HCT116 (cell line): ENCODE measurements around the gene PARG. TPM values are rescaled to one million over a fixed set of nuclear protein-coding genes. Genes with fewer than 3 reads are reported as not detected.

Source experiments
- ATAC-seq: fragments of 200-7000 bp; cut with Tn5 transposase; 2 replicates; pipeline ENCODE4 v1.9.1; 2020; ENCODE audit warnings: mild to moderate bottlenecking, moderate library complexity
- BruUV-seq: library from RNA; stranded (reverse); fragments of 400-500 nt; replicated peaks from 2 replicates; lab custom pipeline; 2021; lab: Mats Ljungman, UMichigan
- CTCF ChIA-PET: fragments of 300-600 bp; sonication (Branson Sonifier 250); formaldehyde crosslinking; loops from one replicate; lab custom pipeline; 2021; ENCODE audit warnings: antibody characterized with exemption; lab: Charles Lee
- POLR2A ChIA-PET: fragments of 300-600, 350-600 bp; sonication (Branson Sonifier 250); formaldehyde crosslinking; loops from one replicate; lab custom pipeline; 2021; ENCODE audit warnings: antibody characterized with exemption; lab: Charles Lee
- RAD21 ChIA-PET, 2 experiments: fragments of 300-600 bp; sonication (Branson Sonifier 250); formaldehyde crosslinking; loops; one replicate each; lab custom pipeline; 2023; ENCODE audit warnings: low total read pairs in 2 of 2; ENCODE audit not compliant: uncharacterized antibody in 2 of 2, unreplicated experiment in 2 of 2, low non-redundant PET in 1 of 2; lab: Charles Lee
- DNase-seq: peaks from one replicate; pipeline ENCODE4 v3.0.0-alpha.2; 2010; ENCODE audit warnings: low read depth, low spot score
- H2AFZ ChIP-seq: fragments of 200-600 bp; shearing (Covaris generic), sonication (generic); 2 replicates; pipeline ENCODE4 v1.6.1; 2017; ENCODE audit warnings: low read depth, mixed run types, mixed read lengths, antibody characterized with exemption, low read length; ENCODE audit not compliant: poor library complexity, severe bottlenecking
- H3K27ac ChIP-seq: 2 replicates; pipeline ENCODE4 v1.5.1; 2012; ENCODE audit warnings: low read depth, low read length
- H3K27me3 ChIP-seq: fragments of 200-600 bp; sonication (generic); 2 replicates; pipeline ENCODE4 v1.6.1; 2016; ENCODE audit warnings: mixed run types, low read length, mixed read lengths; ENCODE audit not compliant: insufficient read depth
- H3K36me3 ChIP-seq, 2 experiments: fragments of 200-500 bp in 1 of 2; fragments of 200-600 bp in 1 of 2; sonication (Bioruptor generic) in 1 of 2; sonication (generic) in 1 of 2; 2 replicates each; pipeline versions ENCODE4 v1.5.1 to v1.6.1; 2014 to 2016; ENCODE audit warnings: low read length in 2 of 2, inconsistent platforms in 1 of 2, mixed read lengths in 1 of 2, mixed run types in 1 of 2; ENCODE audit not compliant: insufficient read depth in 2 of 2, control insufficient read depth in 1 of 2
- H3K4me1 ChIP-seq, 2 experiments: fragments of 200-600 bp in 1 of 2; sonication (generic) in 1 of 2; 2 replicates each; pipeline versions ENCODE4 v1.5.1 to v1.6.1; 2012 to 2017; ENCODE audit warnings: low read length in 2 of 2, inconsistent platforms in 1 of 2, mild to moderate bottlenecking in 1 of 2, mixed read lengths in 1 of 2, mixed run types in 1 of 2, moderate library complexity in 1 of 2; ENCODE audit not compliant: insufficient read depth in 2 of 2, control insufficient read depth in 1 of 2
- H3K4me2 ChIP-seq: fragments of 200-600 bp; sonication (generic); 2 replicates; pipeline ENCODE4 v1.6.1; 2017; ENCODE audit warnings: mixed run types, low read length, mixed read lengths
- H3K4me3 ChIP-seq, 2 experiments: fragments of 200-600 bp in 1 of 2; sonication (generic) in 1 of 2; replicated peaks in 1 of 2; 2 replicates each; pipeline ENCODE4 v1.5.1; 2011 to 2016; ENCODE audit warnings: low read length in 2 of 2, control low read depth in 1 of 2, low read depth in 1 of 2, mild to moderate bottlenecking in 1 of 2, mixed read lengths in 1 of 2, mixed run types in 1 of 2
- H3K79me2 ChIP-seq: fragments of 200-600 bp; sonication (generic); 2 replicates; pipeline ENCODE4 v1.6.1; 2017; ENCODE audit warnings: mild to moderate bottlenecking, mixed run types, low read length, moderate library complexity, mixed read lengths; ENCODE audit not compliant: insufficient read depth
- H3K9ac ChIP-seq: fragments of 200-600 bp; sonication (generic); 2 replicates; pipeline ENCODE4 v1.6.1; 2016; ENCODE audit warnings: low read length, mixed read lengths
- H3K9me2 ChIP-seq: fragments of 200-600 bp; sonication (generic), shearing (Covaris generic); 2 replicates; pipeline ENCODE4 v1.6.1; 2017; ENCODE audit warnings: mixed run types, mild to moderate bottlenecking, moderate library complexity; ENCODE audit not compliant: insufficient read depth
- H3K9me3 ChIP-seq, 2 experiments: fragments of 200-500 bp in 1 of 2; fragments of 200-600 bp in 1 of 2; sonication (Bioruptor generic) in 1 of 2; sonication (generic) in 1 of 2; 2 replicates each; pipeline ENCODE4 v1.6.1; 2014 to 2017; ENCODE audit warnings: low read length in 2 of 2, mixed read lengths in 2 of 2, inconsistent platforms in 1 of 2, low read depth in 1 of 2, mild to moderate bottlenecking in 1 of 2, mixed run types in 1 of 2, moderate library complexity in 1 of 2; ENCODE audit not compliant: control insufficient read depth in 1 of 2, insufficient read depth in 1 of 2
- H4K20me1 ChIP-seq: fragments of 200-600 bp; sonication (generic), shearing (Covaris generic); 2 replicates; pipeline ENCODE4 v1.6.1; 2017; ENCODE audit warnings: mixed run types, mild to moderate bottlenecking, moderate library complexity; ENCODE audit not compliant: insufficient read depth
- CBX3 ChIP-seq: IDR thresholded peaks from 2 replicates; pipeline ENCODE4 v1.6.1; 2012; ENCODE audit warnings: low read depth
- CEBPB ChIP-seq: IDR thresholded peaks from 2 replicates; pipeline ENCODE4 v1.6.1; 2012; ENCODE audit warnings: low read depth
- ELF1 ChIP-seq: IDR thresholded peaks from 2 replicates; pipeline ENCODE4 v1.6.1; 2012; ENCODE audit warnings: low read depth, borderline replicate concordance
- EZH2phosphoT487 ChIP-seq: fragments of 200-600 bp; IDR thresholded peaks from 2 replicates; pipeline ENCODE4 v1.6.1; 2018; ENCODE audit warnings: antibody characterized with exemption, borderline replicate concordance
- FOSL1 ChIP-seq: IDR thresholded peaks from 2 replicates; pipeline ENCODE4 v1.6.1; 2012; ENCODE audit warnings: low read depth
- JUND ChIP-seq: IDR thresholded peaks from 2 replicates; pipeline ENCODE4 v1.6.1; 2012
- POLR2AphosphoS5 ChIP-seq: IDR thresholded peaks from 2 replicates; pipeline ENCODE4 v1.6.1; 2011; ENCODE audit warnings: mild to moderate bottlenecking, low read depth, low read length, moderate library complexity
- RAD21 ChIP-seq: IDR thresholded peaks from 2 replicates; pipeline ENCODE4 v1.6.1; 2012; ENCODE audit warnings: low read depth, mild to moderate bottlenecking
- SP1 ChIP-seq: IDR thresholded peaks from 2 replicates; pipeline ENCODE4 v1.6.1; 2012; ENCODE audit warnings: low read depth
- SRF ChIP-seq: IDR thresholded peaks from 2 replicates; pipeline ENCODE4 v1.6.1; 2012; ENCODE audit warnings: low read depth
- TCF7L2 ChIP-seq: IDR thresholded peaks from 2 replicates; pipeline ENCODE4 v1.7.0; 2011; ENCODE audit warnings: borderline replicate concordance, inconsistent platforms; ENCODE audit not compliant: insufficient read depth, insufficient read length; ENCODE audit errors: extremely low read depth
- YY1 ChIP-seq: IDR thresholded peaks from 2 replicates; pipeline ENCODE4 v1.6.1; 2011; ENCODE audit warnings: low read length, low read depth, moderate library complexity, mild to moderate bottlenecking; ENCODE audit not compliant: insufficient replicate concordance; ENCODE audit errors: extremely low read depth
- ZBTB33 ChIP-seq: IDR thresholded peaks from 2 replicates; pipeline ENCODE4 v1.6.1; 2011; ENCODE audit warnings: mild to moderate bottlenecking, low read length, moderate library complexity; ENCODE audit not compliant: insufficient replicate concordance; ENCODE audit errors: extremely low read depth
- ZFX ChIP-seq: fragments of 450-650 bp; IDR thresholded peaks from 2 replicates; pipeline ENCODE4 v1.6.1; 2017
- ZNF274 ChIP-seq: fragments of 200-500 bp; sonication (Bioruptor generic); IDR thresholded peaks from 2 replicates; pipeline ENCODE4 v1.6.1; 2014; ENCODE audit warnings: mild to moderate bottlenecking, low read depth, low read length, inconsistent platforms
- intact Hi-C: fragments of 100-400 bp; cut with micrococcal nuclease; formaldehyde crosslinking; loops from 2 replicates; pipeline ENCODE4 v1.10.0; 2022
- total RNA-seq: library from RNA; stranded (reverse); gene quantifications from one replicate; pipeline ENCODE4 v1.2.1, GENCODE V29; 2021; ENCODE audit not compliant: unreplicated experiment
- TF ChIP-seq, protein P1 (sequence below): IDR thresholded peaks from 2 replicates; pipeline ENCODE4 v1.6.1; 2012; ENCODE audit warnings: low read depth
- TF ChIP-seq, protein P2 (sequence below): IDR thresholded peaks from 2 replicates; pipeline ENCODE4 v1.6.1; 2012
- TF ChIP-seq, protein P3 (sequence below): IDR thresholded peaks from 2 replicates; pipeline ENCODE4 v1.6.1; 2012
- TF ChIP-seq, protein P4 (sequence below), 3 experiments: fragments of 200-600 bp in 1 of 3; sonication (generic) in 1 of 3; IDR thresholded peaks in 2 of 3; conservative IDR thresholded peaks in 1 of 3; 2 replicates each; pipeline ENCODE4 v1.5.1; 2012 to 2017; ENCODE audit warnings: low read depth in 2 of 3, low read length in 2 of 3, antibody characterized with exemption in 1 of 3, borderline replicate concordance in 1 of 3, control low read depth in 1 of 3, mild to moderate bottlenecking in 1 of 3, mixed read lengths in 1 of 3, mixed run types in 1 of 3, moderate library complexity in 1 of 3; ENCODE audit not compliant: insufficient read depth in 1 of 3

Gene PARG
- total RNA-seq, 1 experiment from 2014 or later, result 30.4 TPM

DNA sequence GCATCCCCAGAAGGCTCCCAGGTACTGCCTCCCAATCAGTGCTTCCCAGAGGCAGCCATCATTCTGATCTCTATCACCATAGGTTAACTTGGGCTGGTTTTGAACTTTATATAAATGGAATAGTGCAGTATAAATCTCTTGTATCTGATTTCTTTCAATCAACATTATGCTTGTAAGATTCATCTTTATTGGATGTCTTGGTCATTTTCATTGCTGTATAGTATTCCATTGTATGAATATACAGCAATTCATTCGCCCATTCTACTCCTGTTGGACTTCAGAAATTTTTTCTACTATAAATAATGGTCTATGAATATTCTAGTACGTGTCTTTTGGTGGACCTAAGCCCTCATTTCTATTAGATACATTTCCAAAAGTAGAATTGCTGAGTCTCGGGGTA is 163.6 kb downstream of the PARG start (continued):
- TF ChIP-seq, protein P1, sequence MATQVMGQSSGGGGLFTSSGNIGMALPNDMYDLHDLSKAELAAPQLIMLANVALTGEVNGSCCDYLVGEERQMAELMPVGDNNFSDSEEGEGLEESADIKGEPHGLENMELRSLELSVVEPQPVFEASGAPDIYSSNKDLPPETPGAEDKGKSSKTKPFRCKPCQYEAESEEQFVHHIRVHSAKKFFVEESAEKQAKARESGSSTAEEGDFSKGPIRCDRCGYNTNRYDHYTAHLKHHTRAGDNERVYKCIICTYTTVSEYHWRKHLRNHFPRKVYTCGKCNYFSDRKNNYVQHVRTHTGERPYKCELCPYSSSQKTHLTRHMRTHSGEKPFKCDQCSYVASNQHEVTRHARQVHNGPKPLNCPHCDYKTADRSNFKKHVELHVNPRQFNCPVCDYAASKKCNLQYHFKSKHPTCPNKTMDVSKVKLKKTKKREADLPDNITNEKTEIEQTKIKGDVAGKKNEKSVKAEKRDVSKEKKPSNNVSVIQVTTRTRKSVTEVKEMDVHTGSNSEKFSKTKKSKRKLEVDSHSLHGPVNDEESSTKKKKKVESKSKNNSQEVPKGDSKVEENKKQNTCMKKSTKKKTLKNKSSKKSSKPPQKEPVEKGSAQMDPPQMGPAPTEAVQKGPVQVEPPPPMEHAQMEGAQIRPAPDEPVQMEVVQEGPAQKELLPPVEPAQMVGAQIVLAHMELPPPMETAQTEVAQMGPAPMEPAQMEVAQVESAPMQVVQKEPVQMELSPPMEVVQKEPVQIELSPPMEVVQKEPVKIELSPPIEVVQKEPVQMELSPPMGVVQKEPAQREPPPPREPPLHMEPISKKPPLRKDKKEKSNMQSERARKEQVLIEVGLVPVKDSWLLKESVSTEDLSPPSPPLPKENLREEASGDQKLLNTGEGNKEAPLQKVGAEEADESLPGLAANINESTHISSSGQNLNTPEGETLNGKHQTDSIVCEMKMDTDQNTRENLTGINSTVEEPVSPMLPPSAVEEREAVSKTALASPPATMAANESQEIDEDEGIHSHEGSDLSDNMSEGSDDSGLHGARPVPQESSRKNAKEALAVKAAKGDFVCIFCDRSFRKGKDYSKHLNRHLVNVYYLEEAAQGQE, result no peak
- no peak for TF ChIP-seq ZNF274
- TF ChIP-seq POLR2AphosphoS5, result no peak
- TF ChIP-seq, all 23 proteins: peak for 0

DNA sequence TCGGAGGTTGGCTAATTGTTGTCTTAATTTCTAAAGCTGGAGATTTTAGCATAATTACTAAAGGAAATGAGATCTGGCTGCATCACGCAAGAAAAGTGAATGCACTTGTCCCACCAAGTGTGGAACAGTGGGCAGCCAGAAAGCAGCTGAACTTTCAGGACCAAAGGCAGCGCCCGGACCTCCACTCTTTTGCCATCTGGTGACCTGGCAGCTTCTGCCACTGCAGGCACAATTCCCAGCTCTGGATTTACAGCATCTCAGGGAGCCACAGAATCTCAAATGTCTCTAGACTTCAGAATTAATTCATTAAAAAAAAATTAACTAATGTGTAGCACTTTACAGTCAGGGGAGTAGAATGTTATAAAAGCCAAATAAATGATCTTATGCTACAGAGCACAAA is 165.0 kb downstream of the PARG start:
- POLR2A ChIA-PET, result no interaction called here
- Histone ChIP-seq H3K27ac (no peak overlapping the region), H3K79me2 (no peaks in the 10 kb centered on the region), H2AFZ (no peak overlapping the region), H3K4me2 (no peak overlapping the region), H3K9ac (no peak overlapping the region), H3K9me2 (no peaks in the 10 kb centered on the region), H3K36me3 (no peaks in the 10 kb centered on the region), H3K4me3 (no peak overlapping the region), H3K4me1 (no peaks in the 10 kb centered on the region), H4K20me1 (no peaks in the 10 kb centered on the region), H3K9me3 (no peaks in the 10 kb centered on the region), H3K27me3 (0 out of 2 replicates have a peak, but pooled peaks cover 3% of the 10 kb centered on the region)
- no TSS peak for BruUV-seq
- CTCF ChIA-PET, result no interaction called here
- intact Hi-C loops, result no loop called here
- RAD21 ChIA-PET, result no interaction called here
- ATAC-seq (no peak), DNase-seq (no peak)
- TF ChIP-seq TCF7L2, result no peak
- TF ChIP-seq SRF, result no peak
- no peak for TF ChIP-seq FOSL1
- no peak for TF ChIP-seq ZFX
- TF ChIP-seq ZBTB33, result no peak
- no peak for TF ChIP-seq SP1
- TF ChIP-seq, protein P2, sequence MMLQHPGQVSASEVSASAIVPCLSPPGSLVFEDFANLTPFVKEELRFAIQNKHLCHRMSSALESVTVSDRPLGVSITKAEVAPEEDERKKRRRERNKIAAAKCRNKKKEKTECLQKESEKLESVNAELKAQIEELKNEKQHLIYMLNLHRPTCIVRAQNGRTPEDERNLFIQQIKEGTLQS, result no peak
- TF ChIP-seq JUND, result no peak
- no peak for TF ChIP-seq ZNF274
- TF ChIP-seq CEBPB, result no peak
- TF ChIP-seq, protein P3, sequence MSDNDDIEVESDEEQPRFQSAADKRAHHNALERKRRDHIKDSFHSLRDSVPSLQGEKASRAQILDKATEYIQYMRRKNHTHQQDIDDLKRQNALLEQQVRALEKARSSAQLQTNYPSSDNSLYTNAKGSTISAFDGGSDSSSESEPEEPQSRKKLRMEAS, result no peak
- TF ChIP-seq, protein P4, sequence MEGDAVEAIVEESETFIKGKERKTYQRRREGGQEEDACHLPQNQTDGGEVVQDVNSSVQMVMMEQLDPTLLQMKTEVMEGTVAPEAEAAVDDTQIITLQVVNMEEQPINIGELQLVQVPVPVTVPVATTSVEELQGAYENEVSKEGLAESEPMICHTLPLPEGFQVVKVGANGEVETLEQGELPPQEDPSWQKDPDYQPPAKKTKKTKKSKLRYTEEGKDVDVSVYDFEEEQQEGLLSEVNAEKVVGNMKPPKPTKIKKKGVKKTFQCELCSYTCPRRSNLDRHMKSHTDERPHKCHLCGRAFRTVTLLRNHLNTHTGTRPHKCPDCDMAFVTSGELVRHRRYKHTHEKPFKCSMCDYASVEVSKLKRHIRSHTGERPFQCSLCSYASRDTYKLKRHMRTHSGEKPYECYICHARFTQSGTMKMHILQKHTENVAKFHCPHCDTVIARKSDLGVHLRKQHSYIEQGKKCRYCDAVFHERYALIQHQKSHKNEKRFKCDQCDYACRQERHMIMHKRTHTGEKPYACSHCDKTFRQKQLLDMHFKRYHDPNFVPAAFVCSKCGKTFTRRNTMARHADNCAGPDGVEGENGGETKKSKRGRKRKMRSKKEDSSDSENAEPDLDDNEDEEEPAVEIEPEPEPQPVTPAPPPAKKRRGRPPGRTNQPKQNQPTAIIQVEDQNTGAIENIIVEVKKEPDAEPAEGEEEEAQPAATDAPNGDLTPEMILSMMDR (IDR thresholded peaks at IDR 0.05 in 2 of 3, conservative IDR thresholded peaks at IDR 0.05 in 1 of 3; ENCODE audit: borderline replicate concordance in 1 of 3, insufficient read depth in 1 of 3, low read depth in 2 of 3, low read length in 2 of 3), result no peak
- no peak for TF ChIP-seq RAD21
- no peak for TF ChIP-seq EZH2phosphoT487
- no peak for TF ChIP-seq ELF1
- no peak for TF ChIP-seq YY1
- TF ChIP-seq CBX3, result no peak
